ENCODE data around the gene SLC9A9. TPM values are rescaled to one million over a fixed set of nuclear protein-coding genes. Genes with fewer than 3 reads are reported as not detected.

SLC9A9 gene
- total and polyA plus RNA-seq, 2 of the 8 experiments (the other 6 are each of a cell fraction or from before 2014, with no cell fraction given): 0.48 to 1.1 TPM

DNA sequence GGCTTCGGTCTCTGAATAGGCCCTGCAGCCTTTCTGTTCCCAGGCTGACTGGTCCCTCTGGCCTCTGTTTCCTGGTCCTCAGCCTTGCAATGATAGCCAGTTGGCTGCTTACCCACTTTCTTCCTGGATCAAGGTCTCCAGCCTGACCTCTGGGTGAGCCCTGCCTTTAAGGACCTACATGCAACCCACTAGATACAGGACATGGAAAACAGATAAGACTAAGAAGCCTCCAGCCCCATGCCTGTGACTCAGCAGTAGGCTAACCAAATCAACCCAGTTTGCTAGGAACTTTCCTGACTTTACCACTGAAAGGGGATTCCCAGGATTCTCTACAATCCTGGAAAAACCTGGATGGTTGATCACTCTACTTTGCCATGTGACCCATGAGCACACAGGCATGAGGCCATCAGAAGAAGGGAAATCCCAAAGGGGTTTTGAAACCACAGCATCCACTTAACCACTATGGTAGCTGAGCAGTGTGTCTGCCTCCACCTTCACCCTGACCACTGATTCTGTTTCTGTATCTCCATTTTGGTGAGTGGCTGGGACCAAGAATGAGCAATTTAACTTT lies 540.6 kb downstream of the SLC9A9 start (continued):
- TF ChIP-seq E2F6 (IDR thresholded peaks at IDR 0.05) (no peak), SIRT6 (IDR thresholded peaks at IDR 0.05; ENCODE audit: low read length) (no peak), TEAD4 (IDR thresholded peaks at IDR 0.05; ENCODE audit: low read depth, low read length) (no peak), CTBP2 (IDR thresholded peaks at IDR 0.05; ENCODE audit: borderline replicate concordance, insufficient read depth, insufficient read length, low read length) (no peak), NRF1 (IDR thresholded peaks at IDR 0.05; ENCODE audit: low read depth, low read length) (no peak), RFX5 (IDR thresholded peaks at IDR 0.05; ENCODE audit: borderline replicate concordance, low read depth, low read length) (no peak), SP1 (IDR thresholded peaks at IDR 0.05; ENCODE audit: low read depth, low read length) (no peak)
